Ramos (cell line): Measurements from ENCODE around the gene NELL2.

Experiments
- in situ Hi-C: fragments of 300-500 bp; cut with MboI; formaldehyde crosslinking; loops from one replicate; pipeline ENCODE4 v1.14.3; 2022; ENCODE audit warnings: low sequenced_read_pairs; ENCODE audit not compliant: unreplicated experiment

NELL2 gene

DNA sequence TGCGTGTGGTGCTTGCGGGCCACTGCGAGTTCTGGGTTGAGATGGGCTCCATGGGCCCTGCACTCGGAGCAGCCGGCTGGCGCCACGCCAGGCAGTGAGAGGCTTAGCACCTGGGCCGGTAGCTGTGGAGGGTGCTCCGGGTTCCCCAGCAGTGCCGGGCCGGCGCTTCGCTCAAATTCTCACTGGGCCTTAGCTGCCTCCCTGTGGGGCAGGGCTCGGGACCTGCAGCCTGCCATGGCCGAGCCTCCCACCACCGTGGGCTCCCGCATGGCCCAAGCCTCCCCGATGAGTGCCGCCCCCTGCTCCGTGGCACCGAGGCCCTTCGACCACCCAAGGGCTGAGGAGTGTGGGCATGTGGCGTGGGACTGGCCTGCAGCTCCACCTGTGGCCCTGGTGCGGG lies 375.7 kb downstream of the NELL2 start:
- in situ Hi-C loops: no loop called here

DNA sequence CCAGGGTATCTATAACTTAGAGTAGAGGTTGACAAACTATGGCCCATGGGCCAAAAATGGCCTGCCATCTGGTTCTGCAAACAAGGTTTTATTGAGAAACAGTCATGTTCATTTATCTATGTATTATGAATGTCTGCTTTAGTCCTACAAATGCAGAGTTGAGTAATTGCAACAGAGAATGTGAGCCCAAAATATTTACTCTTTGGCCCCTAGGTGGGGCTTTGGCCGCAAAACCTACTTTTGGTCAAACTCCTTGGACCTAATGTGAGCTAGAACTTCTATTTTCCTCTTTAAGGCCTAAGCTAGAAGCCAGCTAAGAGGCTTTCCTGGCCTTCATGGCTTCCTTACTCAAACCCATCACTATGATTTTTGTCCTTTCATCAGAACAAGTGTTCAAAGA lies 379.1 kb downstream of the NELL2 start:
- in situ Hi-C loops: no loop called here

DNA sequence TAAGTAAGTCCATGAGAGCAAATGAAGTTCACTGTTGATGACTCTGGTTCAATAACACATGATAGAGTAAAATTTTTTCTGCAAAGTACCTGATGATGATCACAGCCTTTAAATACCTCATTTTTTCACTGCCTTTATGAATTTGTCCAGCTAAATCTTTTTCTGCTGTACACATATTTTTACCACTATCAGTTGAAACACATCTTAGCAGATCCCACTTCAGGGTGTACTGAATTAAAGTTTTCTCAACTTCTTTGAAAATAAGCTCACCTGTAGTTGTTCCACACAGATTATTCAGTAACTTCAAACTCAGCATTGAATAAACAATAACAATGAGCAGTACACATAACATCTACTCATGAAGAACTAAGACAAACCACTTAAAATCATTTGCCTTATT lies 385.9 kb downstream of the NELL2 start:
- in situ Hi-C loops: no loop called here

DNA sequence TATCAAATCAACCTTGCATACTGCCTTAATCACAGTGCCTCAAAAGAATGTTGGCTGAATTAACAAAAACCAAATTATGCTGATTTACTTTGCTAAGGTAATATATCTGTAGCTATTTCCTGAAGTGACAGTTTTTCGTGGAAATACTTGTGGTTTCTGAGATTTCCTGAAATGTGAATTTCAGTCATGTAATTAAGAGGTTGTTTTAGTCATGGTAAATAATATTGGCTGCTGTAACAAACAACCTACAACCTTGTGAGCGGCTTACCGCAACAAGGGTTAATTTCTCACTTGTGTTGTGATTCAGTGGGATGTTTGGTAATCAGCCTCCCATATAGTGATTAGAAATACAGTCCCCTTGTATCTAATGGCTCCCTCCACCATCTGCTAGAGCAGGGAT lies 387.9 kb downstream of the NELL2 start:
- in situ Hi-C loops: no loop called here

DNA sequence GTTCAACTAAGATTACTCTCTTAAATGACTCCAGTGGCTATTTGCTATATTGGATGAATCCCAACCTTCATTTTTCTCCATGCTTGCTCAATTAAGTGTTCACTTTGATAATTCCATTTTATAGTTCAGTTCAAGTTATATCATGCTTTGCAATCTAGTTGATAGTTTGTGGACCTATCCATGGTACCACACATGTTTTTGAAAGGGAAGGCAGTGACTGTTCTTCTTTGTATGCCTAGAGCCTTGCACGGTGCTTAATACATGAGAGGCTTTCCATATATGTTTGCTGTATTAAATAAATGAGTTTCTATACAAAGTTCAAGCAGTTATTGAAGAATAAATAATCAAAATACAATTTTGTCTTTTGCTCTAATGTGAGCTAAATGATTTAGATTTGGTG lies 391.3 kb downstream of the NELL2 start:
- in situ Hi-C loops: no loop called here

DNA sequence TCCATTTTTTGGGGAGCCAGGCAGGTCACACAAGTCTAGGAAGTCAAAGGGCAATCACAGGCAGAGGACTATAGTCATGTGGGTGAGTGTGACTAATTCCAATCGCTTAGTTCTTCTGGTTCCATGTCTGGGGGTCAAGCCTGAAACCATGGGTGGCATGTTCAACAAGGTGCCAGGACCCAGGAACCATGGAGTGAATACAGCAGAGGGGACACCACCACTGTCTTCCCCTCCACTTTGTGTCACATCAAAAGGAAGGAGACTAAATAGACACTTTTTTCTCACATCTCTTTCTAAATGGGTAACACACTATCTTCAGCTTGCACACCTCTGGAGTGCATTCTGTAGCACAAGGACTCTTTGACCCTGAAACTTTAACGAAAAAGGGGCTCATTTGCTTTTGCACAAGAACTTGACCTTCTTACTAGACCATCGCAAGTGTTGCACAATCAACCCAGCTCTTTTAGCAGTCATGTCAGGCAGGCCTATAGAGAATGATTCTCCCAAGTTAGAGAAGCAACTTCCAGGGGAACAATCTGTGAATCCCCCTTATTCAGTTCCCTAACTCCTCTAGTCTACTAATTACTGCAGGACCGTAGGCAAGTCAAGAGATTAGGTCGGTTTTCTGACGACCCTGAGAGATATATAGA lies 398.7 kb downstream of the NELL2 start:
- in situ Hi-C loops: no loop called here

DNA sequence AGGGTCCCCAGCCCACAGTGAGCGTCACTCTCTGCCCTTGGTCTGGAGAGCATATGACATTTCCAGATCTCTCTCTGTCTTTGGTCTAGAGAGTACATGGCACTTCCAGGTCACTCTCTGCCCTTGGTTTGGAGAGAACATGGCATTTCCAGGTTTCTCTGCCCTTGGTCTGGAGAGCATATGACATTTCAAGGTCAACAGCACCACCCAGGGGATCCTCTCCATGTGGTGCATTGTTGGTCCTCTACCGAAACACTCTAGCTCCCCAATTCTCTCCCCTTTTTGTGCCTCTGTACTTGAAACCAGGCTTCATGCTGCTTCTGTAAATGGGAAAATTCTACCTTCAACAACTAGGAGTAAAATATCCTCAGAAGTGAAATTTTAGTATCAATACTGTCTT lies 399.4 kb downstream of the NELL2 start:
- in situ Hi-C loops: no loop called here

DNA sequence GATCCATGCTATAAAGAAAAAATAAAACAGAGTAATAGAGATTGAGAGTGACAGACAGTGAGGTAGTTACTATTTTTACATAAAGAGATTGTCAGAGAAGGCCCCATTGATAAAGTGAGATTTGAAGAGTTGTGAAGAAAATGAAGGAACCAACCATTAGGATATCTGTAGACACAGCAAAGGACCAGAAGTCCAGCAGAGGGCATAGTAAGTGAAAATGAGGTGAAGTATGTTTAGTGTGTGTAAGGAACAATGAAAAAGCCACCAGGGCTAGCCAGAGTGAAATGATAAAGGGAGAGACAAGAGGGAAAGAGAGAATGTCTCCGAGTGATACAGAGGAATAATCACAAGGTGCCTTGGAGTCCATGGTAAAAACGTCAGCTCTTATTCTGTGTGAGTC lies 411.0 kb downstream of the NELL2 start:
- in situ Hi-C loops: no loop called here

DNA sequence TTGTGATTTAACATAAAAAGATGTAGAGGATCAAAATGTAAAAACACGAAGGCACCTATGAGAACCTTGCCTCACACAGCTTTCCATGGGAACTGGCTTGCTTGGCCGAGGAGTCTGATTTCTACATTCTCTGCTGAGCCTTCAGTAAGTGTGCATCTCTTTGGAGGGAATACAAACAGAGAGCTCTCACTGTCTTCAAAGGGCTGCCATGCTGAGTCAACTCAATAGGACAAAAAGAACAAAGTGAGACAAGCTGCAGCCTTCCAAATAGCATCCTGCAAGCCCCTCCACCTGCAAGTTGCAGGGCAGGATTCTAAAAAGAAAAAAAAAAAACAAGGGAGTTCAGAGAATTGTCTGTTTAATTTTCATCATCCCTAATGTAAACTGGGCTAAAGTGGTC lies 411.9 kb downstream of the NELL2 start:
- in situ Hi-C loops: no loop called here

DNA sequence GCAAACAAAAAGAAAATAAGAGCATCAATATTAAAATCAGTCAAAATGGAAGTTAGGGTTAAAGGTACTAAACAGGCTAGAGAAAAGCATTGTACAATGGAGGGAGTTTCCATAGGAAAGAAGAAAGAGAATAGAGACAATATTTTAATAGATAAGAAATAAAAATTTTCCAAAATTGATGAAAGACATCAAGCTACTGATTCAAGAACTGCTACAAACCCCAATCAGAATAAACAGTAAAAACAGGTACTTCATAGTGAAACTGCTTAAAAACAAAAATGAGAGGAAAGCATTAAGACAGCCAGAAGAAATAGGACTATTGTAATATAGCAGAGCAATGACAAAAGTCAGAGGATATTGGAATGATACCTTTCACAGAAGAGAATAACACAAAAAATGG lies 413.4 kb downstream of the NELL2 start:
- in situ Hi-C loops: no loop called here

DNA sequence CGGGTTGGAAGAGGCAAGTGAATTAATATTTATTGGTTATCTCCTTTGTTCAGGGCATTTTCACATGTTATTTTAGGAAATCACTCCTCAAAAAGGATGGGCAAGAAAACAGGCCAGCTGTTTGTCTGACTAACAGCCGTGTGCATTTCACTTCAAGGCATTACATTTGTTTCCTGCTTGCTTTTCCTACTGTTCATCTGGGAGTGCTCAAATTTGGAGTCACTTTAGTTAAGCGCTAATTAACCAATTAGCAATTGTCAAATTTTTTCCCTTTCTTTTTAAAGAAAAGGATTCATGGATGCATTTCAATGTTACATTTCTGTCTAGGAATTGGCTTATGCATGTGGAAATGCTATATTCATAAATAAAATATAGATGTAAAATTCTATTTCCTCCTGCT lies 415.9 kb downstream of the NELL2 start:
- in situ Hi-C loops: no loop called here

DNA sequence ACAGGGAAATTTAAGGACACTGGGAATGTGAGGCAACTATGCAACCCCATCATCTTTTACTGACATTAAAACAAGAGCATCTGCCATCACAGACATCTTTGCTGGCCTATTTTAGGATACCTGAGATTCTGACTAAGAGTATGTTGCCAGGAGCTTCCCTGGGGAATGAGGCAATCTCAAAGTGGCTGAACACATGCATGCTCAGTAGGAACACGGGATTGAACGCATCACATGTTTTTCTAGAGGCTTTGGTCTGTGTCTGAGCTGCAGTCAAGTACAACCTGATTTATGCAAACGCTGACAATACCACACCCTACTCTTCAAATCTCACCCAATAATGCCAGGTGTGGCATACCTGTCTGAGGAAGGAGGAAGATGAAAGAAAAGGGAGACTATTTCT lies 416.5 kb downstream of the NELL2 start:
- in situ Hi-C loops: no loop called here
